Iris pigment epithelial cell (primary cell): ENCODE measurements around the gene BHLHE23.

Experiments
- DNase-seq: peaks from one replicate; pipeline ENCODE4 v3.0.0-alpha.2; 2011; ENCODE audit warnings: low read depth

BHLHE23 gene

GRCh38 chr20:63006540-63007359 lies at the start of gene BHLHE23:
Gene BHLHE23 (minus strand): TSS chr20:63006964. CDS start chr20:63006774, 190 bp downstream.
- DNase-seq: no peak

GRCh38 chr20:63055575-63056235 lies 48.9 kb upstream of the BHLHE23 start:
- no peak for DNase-seq

DNA sequence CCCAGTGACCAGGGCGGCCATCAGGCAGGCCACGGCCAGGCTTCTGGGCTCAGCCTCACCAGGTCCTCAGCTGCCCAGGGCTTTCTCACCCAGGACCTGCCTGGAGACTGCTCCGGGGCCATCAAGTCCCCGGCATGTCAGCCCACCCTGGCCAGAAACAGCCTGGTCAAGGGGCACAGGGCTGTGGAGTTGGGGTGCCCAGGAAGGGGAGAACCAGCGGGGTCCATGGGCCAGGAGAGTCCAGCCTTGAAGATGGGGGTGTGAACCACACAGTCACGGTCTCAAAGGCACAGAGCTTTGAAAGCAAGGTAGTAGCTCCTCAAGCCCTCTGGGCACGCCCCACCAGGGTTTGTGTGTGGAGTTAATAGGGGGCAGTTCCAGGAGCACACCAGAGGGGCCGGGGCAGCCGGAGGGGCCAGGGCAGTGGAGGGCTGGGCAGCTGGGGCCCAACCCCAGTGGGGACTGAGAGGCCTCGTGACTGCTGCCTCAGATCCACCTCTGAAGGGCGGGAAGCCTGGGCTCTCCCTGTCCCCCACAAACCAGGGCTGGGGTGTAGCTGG lies 48.0 kb upstream of the BHLHE23 start:
- DNase-seq: no peak

DNA sequence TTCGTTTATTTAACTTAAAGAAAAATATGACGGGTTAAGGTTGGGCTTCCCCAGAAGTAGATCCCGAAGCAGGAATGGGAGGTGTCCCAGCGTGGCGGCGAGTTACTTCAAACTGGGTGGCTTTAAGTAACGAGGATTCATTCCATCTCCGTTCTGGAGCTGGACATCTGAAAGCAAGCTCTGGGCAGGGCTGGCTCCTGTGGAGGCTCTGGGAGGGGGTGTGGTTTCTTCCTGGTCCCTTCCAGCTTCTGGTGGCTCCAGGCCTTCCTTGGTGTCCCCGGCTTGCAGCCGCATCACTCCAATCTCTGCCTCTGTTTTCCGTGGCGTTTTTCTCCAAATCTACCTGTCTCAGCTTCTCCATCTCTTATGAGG lies 47.3 kb upstream of the BHLHE23 start:
- DNase-seq: no peak

DNA sequence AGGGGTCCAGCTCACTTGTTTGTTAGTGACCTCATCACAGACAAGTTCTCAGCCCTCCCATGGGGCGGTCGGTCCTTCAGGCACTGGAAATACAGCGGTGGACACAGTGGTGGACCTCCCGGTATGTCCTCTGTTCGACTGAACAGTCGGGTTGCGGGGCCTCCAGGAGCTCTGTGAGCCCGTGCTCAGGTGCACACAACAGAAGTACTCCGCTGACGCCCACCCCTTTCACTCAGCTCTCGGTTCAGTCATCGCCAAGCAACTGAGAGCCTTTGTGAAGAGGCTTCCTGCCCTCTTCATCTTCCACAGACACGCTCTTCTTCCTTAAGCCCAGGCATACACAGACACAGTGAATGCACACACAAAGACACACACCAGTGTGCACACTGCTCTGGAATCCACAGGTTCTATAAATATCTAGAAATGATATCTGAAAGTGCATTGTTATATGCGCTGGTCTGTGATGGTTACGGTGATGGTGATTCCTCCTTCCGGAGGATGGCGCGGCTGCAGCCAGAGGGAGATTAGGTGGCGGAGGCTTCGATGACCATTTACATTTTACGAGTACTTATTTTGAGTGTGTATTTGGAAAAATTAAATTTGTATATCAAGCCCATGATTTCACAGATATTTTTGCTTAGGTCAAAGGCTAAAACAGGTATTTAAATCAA lies 46.8 kb upstream of the BHLHE23 start:
- no peak for DNase-seq

- no peak for DNase-seq
Observed at GRCh38 chr20:63052571-63053431, 46.0 kb upstream of the BHLHE23 start.

GRCh38 chr20:63051911-63052310 lies 45.1 kb upstream of the BHLHE23 start:
- no peak for DNase-seq

DNA sequence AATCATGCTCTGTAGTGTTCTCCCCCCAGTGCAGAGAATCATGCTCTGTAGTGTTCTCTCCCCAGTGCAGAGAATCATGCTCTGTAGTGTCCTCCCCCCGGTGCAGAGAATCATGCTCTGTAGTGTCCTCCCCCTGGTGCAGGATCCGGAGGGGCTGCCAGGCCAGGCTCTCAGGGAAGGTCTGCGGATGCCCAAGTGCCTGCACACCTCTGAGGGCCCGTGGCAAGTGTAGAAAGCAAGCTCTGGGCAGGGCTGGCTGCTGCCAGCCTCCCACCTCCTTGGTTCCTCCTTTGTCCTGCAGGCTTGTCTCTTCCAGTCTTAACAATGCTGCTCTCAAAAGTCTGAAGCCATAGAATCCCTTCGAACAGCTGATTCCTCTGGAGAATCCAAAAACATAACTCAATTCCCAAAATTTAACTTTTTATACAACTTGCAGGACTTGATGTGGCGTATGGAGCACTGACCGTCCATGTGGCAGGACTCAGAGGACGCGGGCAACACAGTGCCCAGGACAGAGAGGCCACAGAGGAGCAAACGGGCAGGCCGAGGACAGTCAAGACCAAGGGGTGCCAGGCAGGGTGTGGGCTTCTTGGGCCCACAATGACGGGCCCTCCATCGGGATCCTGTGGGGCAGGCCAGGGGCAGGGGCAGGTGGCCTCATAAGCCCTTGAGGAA lies 44.6 kb upstream of the BHLHE23 start:
- no peak for DNase-seq

- DNase-seq: no peak
Observed at GRCh38 chr20:63050406-63050805, 43.6 kb upstream of the BHLHE23 start.

GRCh38 chr20:63049561-63050221 lies 42.9 kb upstream of the BHLHE23 start:
- no peak for DNase-seq

DNA sequence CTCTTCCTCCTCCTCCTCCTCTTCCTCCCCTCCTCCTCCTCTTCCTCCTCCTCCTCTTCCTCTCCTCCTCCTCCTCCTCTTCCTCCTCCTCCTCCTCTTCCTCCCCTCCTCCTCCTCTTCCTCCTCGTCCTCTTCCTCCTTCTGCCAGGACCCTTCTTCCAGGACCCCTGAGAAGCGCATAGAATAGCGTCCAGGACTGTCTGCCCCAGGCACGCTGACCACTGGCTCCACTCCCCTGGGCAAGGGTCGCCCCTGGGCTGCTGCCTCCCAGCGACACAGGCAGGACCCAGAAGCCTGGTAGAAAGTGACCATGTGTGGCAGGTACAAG lies 42.4 kb upstream of the BHLHE23 start:
- DNase-seq: no peak

GRCh38 chr20:63048516-63049190 lies 41.9 kb upstream of the BHLHE23 start:
- no peak for DNase-seq

DNA sequence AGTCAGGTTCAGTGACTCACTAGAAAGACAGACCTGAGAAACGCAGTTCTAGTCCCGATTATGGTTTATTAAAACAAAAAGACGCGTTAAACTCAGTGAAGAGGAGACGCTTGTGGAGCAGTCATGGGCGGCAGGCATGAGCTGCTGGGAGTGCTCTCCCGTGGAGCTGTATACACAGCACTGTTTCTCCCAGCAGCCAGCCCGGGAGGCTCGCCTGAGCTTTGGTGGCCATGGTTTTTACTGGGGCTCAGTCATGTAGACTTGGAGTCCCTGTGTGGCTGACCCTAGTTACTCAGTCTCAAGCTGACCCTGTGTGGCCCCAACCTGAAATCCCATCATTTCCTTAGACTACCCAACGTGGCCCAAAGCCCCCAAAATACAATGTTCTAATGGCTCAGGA lies 41.2 kb upstream of the BHLHE23 start:
- no peak for DNase-seq

DNA sequence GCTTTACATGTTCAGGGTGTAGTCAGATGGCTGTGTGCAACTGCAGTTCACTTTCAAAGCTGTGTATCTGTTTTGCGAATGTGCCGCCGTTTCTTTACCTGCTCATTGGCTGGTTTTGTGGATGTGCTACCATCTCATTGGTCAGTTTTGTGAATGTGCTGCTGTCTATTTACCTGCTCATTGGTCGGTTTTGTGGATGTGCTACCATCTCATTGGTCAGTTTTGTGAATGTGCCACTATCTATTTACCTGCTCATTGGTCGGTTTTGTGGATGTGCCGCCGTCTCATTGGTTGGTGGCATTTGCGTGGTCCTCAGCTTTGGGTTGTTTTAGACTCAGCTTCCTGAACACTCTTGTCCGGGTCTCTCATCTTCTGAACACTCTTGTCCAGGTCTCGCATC lies 40.5 kb upstream of the BHLHE23 start:
- DNase-seq: no peak

- DNase-seq: no peak
Observed at GRCh38 chr20:63046841-63047240, 40.1 kb upstream of the BHLHE23 start.

DNA sequence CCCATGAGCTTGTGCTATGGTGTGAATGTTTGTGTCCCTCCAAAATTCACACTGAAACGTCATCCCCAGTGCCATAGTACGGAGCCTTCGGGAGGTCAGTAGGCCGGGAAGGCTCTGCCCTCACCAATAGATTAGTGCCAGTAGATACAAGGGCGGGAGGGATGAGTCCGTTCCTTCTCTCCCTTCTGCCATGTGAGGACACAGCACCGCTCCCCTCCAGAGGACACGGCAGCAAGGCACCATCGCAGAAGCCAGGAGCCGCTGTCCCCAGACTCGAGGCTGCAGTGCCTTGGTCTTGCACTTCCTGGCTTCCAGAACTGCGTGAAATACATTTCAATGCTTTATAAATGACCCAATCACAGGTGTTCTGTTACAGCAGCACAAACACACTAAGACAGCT lies 39.2 kb upstream of the BHLHE23 start:
- no peak for DNase-seq

DNA sequence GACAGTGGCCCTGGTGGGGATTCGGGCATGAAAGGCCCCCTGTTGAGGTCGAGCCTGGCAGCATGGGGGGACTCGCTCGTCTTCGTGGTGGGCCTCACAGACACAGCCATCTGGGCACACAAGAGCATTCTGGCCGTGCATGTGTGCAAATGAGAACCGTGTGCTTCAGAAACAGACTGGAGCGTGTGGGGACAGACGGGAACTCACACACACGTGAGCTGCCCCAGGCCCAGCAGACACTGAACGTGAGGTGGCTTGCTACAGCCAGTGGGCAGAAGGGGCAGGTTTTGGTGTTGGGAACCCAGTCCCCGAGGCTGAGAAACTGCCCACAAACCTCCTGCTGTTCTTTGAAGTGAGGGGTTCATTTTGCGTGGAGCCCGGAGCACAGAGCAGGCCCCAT lies 38.6 kb upstream of the BHLHE23 start:
- DNase-seq: no peak

GRCh38 chr20:63044605-63045004 lies 37.8 kb upstream of the BHLHE23 start:
- no peak for DNase-seq

DNA sequence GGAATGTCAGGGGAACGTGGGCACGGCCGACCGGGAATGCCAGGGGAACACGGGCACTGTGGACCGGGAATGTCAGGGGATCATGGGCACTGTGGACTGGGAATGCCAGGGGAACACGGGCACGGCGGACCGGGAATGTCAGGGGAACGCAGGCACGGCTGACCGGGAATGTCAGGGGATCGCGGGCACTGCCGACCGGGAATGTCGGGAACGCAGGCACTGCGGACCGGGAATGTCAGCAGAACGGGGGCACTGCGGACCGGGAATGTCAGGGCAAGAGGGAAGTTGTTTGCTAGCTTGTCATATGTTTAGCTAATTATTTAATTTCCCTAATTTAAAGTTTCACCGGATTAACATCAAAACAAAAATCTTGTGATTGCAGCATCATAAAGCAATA lies 37.4 kb upstream of the BHLHE23 start:
- no peak for DNase-seq
